Umbilical cord (tissue), 2 donors: Measurements from ENCODE around the gene COL5A1. TPM values are rescaled to one million over a fixed set of nuclear protein-coding genes. Genes with fewer than 3 reads are reported as not detected.

ENCODE experiments used
- DNase-seq: peaks from one replicate; pipeline ENCODE4 v3.0.0-alpha.2; 2015; ENCODE audit warnings: low spot score
- total RNA-seq: library from RNA; depleted of rRNA; stranded (reverse); fragments of >200 nt; gene quantifications from one replicate; pipeline ENCODE4 v1.2.3, GENCODE V29; 2014; ENCODE audit warnings: low replicate concordance; ENCODE audit not compliant: insufficient read depth

The COL5A1 gene
- 1,367 TPM for total RNA-seq

- DNase-seq = peak; percentile 98
Observed at GRCh38 chr9:134641173-134641989, at the start of gene COL5A1. Gene COL5A1, plus strand, starts transcription at chr9:134641803. Its CDS starts 385 bp downstream, at chr9:134642188.

DNA sequence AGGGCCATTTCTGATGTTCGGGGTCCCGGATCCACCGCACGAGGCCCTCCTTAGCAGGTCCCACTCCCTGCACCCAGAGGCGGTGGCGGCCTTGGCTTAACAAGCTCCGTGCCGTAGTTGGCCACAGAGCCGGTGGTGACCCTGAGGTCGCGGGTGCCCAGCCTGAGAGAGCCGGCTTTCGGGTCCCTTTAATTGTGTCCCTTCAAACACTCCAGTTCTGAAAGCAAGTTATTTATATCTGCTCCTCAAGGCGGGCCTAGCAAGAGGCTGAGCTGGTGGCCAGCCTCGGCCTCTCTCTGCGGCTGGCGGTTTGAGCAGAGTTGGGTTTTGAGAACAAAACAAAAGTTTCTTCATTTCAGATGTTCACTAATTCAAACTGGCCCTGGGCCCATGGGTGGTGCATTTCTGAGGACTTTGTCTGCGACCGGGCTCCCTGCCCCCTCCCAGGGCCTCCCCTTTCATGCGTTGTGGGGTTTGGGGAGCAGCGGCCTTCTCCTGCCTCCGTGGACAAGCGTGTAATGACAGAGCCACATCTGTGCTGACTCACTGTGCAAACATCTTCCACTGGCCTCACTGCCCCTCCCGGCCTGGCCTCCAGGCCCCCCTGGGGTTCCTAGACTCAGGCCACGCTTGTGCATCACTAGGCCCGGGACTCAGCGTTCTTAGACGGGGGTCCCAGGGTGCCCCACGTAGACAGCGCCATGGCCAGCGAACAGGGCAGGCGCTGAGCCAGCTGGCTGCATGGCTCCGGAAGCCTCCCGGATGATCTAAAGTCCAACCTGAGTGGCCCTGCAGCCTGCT lies 49.4 kb upstream of the COL5A1 start:
- peak; percentile 89 for DNase-seq

- no peak for DNase-seq
Observed at GRCh38 chr9:134592819-134593200, 48.8 kb upstream of the COL5A1 start.

DNA sequence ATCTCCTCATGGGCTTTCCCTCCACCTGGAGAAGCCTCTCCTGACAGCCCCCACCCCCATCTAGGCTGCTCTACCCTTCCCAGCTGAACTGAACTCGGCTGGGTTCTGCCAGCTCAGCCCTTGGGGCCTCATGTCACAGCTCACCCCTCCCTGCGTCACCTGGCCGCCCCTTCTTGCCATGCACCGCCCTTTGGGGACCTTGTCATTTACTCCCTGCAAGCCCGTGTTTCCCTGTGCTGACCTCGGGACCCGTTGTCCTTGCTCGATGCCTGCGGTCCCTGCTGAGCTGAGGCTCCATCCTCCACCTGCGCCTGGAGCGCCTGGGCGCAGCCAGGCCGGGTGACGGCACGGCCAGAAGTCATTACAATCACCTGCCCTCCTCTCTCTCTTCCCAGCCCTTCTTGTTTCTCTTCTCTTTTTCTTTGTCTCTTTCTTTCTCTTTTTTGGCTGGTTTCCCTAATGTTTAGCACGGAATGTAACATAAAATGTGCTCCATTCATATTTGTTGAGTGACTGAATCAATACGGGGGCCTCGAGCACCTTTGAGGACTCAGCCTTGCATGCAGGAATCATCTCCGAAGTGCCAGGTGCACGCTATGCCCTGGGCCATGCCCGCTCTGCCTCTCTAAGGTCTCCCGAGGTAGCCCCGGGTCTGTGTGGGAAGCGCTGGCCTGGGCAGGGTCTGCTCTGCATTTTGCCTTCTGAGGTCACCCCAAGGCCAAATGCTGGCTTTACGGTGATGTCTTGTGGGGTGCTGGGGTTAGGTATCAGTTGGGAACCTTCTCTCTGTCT lies 48.1 kb upstream of the COL5A1 start:
- no peak for DNase-seq

DNA sequence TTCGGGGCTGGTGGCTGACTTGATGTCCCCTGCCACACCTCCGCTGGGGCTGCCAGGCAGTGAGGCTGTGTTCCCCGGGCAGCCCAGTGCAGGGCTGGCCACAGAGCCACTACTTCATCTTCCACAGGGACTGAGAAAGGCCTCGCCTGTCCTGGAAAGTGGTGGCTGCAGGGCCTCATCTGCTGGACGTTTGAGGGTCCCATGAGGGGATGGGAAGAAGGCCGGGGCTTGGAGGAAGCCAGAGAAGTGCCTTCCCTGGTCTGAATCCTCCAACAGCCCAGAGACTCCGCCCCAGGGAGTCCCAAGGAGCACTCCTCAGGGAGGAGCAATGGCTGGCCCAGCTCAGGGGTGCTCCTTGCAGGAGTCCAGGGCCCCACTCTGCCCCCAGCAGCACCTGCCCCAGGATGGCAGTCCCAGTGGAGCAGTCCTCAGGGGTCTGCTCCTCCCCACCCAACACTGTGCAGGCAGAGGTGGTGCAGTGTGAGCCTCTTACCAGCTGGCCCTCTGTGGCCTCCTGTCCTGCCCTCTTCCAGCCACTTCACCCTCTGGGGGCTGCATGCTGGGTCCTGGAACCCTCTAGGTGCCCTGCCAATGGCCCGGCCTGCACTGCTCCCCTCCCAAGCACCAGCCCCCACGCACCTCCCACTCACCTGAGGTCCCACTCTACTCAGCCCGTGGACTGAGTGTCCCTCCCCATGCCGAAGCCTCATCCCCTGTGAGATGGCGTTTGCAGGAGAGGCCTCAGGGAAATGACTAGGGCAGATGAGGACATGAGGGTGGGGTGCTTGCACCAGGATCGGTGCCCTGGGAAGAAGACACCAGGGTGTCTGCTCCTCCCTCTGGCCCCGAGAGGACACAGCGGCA lies 47.3 kb upstream of the COL5A1 start:
- DNase-seq = no peak

DNA sequence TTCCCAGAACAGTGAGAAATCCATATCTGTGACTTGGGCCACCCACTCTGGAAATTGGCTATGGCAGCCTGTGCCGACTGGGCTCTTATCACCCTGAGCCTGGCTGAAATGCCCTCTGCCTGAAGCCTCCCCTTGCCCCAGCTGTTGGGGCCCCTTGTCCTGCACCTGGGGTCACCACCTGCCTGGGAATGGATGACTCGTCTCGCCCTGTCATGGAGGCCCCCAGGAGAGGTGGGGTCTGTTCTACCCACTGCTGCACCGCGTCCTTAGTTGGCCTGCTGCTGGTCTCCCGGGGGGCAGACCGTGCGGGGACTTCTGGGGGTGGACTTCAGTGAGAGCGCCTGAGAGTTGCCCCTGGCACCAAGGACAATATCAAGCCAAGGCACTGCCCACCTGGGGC lies 46.6 kb upstream of the COL5A1 start:
- DNase-seq = no peak

DNA sequence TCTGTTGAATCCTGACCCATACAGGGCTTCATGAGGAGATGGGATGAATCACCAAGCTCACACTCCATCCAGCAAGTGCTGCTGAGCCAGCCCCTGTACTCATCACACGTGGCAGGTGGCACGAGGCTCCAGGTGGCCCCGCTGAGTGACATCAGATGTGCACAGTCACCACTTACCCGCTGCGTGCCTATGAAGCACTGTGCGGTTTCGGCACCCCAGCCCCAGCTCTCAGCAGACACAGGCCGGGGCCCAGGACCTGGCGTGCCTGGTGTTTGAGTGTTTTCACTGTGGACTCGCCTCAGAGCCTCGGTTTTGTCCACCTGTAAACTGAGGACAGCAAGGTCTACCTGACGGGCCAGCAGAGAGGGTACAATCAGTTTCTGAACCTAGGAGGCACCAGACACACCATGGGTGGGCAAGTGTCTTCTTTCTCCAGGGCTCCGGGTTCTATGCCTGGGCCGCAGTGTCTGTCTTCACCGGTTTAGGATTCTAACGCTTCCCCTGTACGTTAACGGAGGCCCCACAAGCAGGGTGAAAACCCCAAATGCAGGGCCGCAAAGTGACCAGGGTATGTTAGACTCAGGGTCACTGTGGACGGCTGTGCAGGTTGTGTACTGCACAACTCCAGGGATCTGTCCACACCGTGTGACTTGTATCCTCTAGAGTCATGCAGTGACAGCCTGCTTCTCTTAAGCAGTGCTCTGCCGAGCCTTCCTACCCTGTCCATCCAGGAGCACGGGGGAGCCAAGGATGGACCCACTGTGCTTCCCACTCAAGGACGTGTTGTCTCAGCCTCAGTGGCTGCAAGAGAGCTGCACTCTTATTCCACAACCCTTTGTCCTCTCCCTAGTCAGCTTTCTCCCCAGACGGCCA lies 44.3 kb upstream of the COL5A1 start:
- no peak for DNase-seq

DNA sequence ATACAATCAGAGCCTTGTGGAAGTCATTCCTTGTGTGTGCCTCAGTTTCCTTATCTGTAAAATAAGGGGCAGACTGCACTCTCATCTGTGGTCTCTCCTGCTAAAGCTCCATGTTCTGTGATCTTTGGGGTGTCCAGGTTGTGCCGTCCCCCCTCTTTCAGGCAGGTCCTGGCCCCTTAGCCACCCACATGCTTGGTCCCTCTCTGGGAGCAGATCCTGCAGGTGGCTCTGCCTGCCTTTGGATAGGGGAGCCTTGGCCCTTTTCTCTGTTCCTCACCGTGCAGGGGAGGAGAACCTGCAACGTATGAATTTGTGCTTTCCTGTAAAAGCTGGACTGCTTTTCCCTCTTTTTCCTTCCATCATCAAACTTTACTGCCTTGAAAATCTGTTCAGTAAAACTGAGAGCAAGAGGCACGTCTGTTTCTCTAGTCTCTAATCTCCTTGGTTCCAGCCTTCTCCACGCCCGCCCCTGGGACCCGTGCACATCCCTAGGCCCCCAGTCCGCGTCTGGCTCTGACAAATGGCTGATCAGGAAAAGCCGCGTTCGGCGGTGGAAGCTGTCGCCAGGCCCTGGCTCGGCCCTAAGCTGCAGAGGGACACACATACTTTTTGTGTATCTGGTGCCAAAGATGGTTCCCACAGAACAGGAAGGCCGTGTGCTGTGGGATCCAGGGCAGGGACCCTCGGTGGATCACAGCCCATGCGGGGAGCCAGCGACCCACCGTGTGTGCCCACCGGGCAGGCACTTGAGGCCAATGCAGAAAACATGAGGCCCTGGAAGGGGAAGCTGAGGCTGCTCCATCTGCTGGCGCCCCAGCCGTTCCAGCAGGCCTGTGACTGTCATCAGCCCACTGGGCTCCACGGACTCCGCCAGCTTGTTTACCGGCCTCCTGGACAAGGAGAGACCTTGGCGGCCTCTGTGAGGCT lies 43.4 kb upstream of the COL5A1 start:
- DNase-seq = peak; percentile 58

GRCh38 chr9:134598884-134599245 lies 42.7 kb upstream of the COL5A1 start:
- peak; percentile 64 for DNase-seq

DNA sequence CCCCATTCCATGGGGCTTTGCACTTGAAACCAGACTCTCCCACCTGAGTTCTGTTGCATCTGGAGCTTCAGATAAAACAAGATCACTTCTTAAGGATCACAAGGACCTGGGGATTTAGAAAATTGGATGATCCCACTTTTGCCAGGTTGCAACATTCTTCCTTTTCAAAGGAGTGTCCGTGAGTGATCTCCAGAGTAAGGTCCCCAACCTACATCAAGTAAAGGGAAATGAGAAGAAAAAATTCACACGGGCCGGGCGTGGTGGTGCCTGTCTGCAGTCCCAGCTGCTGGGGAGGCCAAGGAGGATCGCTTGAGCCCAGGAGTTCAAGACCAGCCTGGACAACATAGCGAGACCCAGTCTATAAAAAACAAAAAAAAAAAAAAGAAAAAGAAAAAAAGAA lies 41.2 kb upstream of the COL5A1 start:
- DNase-seq = peak; percentile 51

GRCh38 chr9:134600836-134601638 lies 40.6 kb upstream of the COL5A1 start:
- no peak for DNase-seq

- DNase-seq = no peak
Observed at GRCh38 chr9:134601764-134602163, 39.8 kb upstream of the COL5A1 start.

DNA sequence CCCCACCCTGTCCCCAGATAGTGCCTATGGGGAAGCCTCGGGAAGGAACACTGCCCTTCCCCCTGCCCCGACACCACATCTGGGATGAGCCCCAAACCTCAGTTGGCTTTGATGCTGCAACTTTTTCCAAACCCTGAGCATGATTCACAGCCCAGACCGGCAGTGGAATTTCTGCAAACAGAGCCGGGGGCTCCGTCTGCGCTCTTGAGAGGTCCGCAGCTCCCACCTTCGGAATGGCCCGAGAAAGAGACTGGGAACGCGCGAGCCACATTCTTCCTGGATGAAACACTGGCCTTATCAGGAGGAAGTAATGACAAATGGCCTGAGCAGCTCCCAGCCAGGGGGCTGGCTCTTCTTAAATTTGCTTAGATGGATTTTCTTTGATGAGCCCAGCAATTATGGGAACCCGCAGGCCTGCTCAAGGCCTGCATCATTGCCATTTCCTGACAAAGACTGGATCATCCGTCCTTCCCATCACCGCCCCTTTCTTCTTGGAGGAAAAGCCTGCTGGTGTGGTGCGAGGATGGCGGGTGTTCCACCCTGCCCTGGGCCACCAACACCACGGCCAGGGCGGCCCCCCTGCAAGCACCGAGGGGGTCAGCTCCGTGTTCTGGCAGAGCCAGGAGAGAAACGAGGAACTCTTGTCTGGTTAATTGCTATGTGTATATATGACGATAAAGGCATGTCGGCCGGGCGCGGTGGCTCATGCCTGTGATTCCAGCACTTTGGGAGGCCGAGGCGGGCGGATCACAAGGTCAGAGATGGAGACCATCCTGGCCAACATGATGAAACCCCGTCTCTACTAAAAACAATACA lies 38.8 kb upstream of the COL5A1 start:
- DNase-seq = peak; percentile 99

GRCh38 chr9:134604834-134605233 lies 36.8 kb upstream of the COL5A1 start:
- DNase-seq = no peak

GRCh38 chr9:134605351-134605965 lies 36.1 kb upstream of the COL5A1 start:
- DNase-seq = no peak

- DNase-seq = no peak
Observed at GRCh38 chr9:134605966-134606357, 35.6 kb upstream of the COL5A1 start.
